ENCODE measurements around the gene PTCRA.
"Not testable (repeated sequence)": the region's sequence is repeated elsewhere in the genome, so short reads cannot be mapped to it uniquely, and the experiment has no call there.

The PTCRA gene

GRCh38 chr6:42885702-42886101 is 30.2 kb upstream of the PTCRA start:
- TF ChIP-seq CTCF (IDR thresholded peaks at IDR 0.05; ENCODE audit: borderline replicate concordance, insufficient read depth, low read depth, low read length), result no peak
- H3K4me3 ChIP-seq (ENCODE audit: low read depth, low read length), result no peak overlapping the region

- H3K4me3 ChIP-seq (ENCODE audit: low read depth, low read length), result not testable (repeated sequence)
These were observed 27.7 kb upstream of the PTCRA start for GRCh38 chr6:42888201-42888600.

- H3K4me3 ChIP-seq (ENCODE audit: low read depth, low read length), result peak overlapping the region; percentile 59
- TF ChIP-seq CTCF (IDR thresholded peaks at IDR 0.05; ENCODE audit: borderline replicate concordance, insufficient read depth, low read depth, low read length), result no peak
These were observed 26.0 kb upstream of the PTCRA start for GRCh38 chr6:42889815-42890214.

GRCh38 chr6:42890311-42891198 is 25.3 kb upstream of the PTCRA start:
- peak overlapping the region; percentile 59 for H3K4me3 ChIP-seq (ENCODE audit: low read depth, low read length)
- TF ChIP-seq CTCF (IDR thresholded peaks at IDR 0.05; ENCODE audit: borderline replicate concordance, insufficient read depth, low read depth, low read length), result no peak

- TF ChIP-seq CTCF (IDR thresholded peaks at IDR 0.05; ENCODE audit: borderline replicate concordance, insufficient read depth, low read depth, low read length), result no peak
- H3K4me3 ChIP-seq (ENCODE audit: low read depth, low read length), result peak overlapping the region; percentile 59
These were observed 24.6 kb upstream of the PTCRA start for GRCh38 chr6:42891199-42891722.

- H3K4me3 ChIP-seq (ENCODE audit: low read depth, low read length), result not testable (repeated sequence)
These were observed 21.6 kb upstream of the PTCRA start for GRCh38 chr6:42894041-42894828.

- TF ChIP-seq CTCF (IDR thresholded peaks at IDR 0.05; ENCODE audit: borderline replicate concordance, insufficient read depth, low read depth, low read length), result no peak
- no peak overlapping the region for H3K4me3 ChIP-seq (ENCODE audit: low read depth, low read length)
These were observed 19.6 kb upstream of the PTCRA start for GRCh38 chr6:42896178-42896719.

Measured in GM12875 (cell line).